A549 (cell line): Measurements from ENCODE around the gene TMF1.

Source experiments
- KDM1A ChIP-seq: fragments of 200-600 bp; sonication (generic); IDR thresholded peaks from 2 replicates; pipeline ENCODE4 v1.6.1; 2016; ENCODE audit warnings: low read depth, mild to moderate bottlenecking
- KDM5A ChIP-seq: fragments of 200-600 bp; sonication (generic); IDR thresholded peaks from 2 replicates; pipeline ENCODE4 v1.6.1; 2016; ENCODE audit warnings: antibody characterized with exemption, mild to moderate bottlenecking
- MAZ ChIP-seq: fragments of 150-350 bp; IDR thresholded peaks from 2 replicates; pipeline ENCODE4 v1.6.1; 2014; ENCODE audit warnings: antibody characterized with exemption, low read depth, low read length, borderline replicate concordance
- NR3C1 ChIP-seq: fragments of >200 bp; sonication (Bioruptor Twin); formaldehyde crosslinking; IDR thresholded peaks from 3 replicates; pipeline ENCODE4 v1.6.1; 2017
- POLR2A ChIP-seq: IDR thresholded peaks from 2 replicates; pipeline ENCODE4 v1.6.1; 2012; ENCODE audit warnings: mild to moderate bottlenecking, low read length
- RCOR1 ChIP-seq: fragments of 150-350 bp; IDR thresholded peaks from 2 replicates; pipeline ENCODE4 v1.6.1; 2014; ENCODE audit warnings: antibody characterized with exemption, low read length, low read depth
- REST ChIP-seq: fragments of 200-600 bp; sonication (generic); IDR thresholded peaks from 2 replicates; pipeline ENCODE4 v1.6.1; 2016; ENCODE audit warnings: antibody characterized with exemption, mild to moderate bottlenecking, moderate library complexity
- SMC3 ChIP-seq: fragments of >200 bp; sonication (Bioruptor Twin); formaldehyde crosslinking; IDR thresholded peaks from 3 replicates; pipeline ENCODE4 v1.6.1; 2018; ENCODE audit warnings: inconsistent platforms
- TFCP2L1 ChIP-seq: fragments of 250-450 bp; sonication (Bioruptor Pico); IDR thresholded peaks from 2 replicates; pipeline ENCODE4 v1.5.0; 2021; ENCODE audit warnings: mild to moderate bottlenecking
- USF2 ChIP-seq: fragments of 450-650 bp; IDR thresholded peaks from 2 replicates; pipeline ENCODE4 v1.6.1; 2014; ENCODE audit warnings: antibody characterized with exemption
- ZFP36 ChIP-seq: fragments of 450-650 bp; IDR thresholded peaks from 2 replicates; pipeline ENCODE4 v1.6.1; 2014; ENCODE audit warnings: borderline replicate concordance; ENCODE audit not compliant: partially characterized antibody
- TF ChIP-seq, protein P1 (sequence below): fragments of >200 bp; sonication (Bioruptor Twin); formaldehyde crosslinking; IDR thresholded peaks from 3 replicates; pipeline ENCODE4 v1.5.1; 2016
- TF ChIP-seq, protein P2 (sequence below): fragments of 250-450 bp; sonication (Bioruptor Pico); IDR thresholded peaks from 2 replicates; pipeline ENCODE4 v1.5.0; 2021; ENCODE audit warnings: mild to moderate bottlenecking, moderate library complexity, borderline replicate concordance
- TF ChIP-seq, protein P3 (sequence below): IDR thresholded peaks from 2 replicates; pipeline ENCODE4 v1.6.1; 2012

DNA sequence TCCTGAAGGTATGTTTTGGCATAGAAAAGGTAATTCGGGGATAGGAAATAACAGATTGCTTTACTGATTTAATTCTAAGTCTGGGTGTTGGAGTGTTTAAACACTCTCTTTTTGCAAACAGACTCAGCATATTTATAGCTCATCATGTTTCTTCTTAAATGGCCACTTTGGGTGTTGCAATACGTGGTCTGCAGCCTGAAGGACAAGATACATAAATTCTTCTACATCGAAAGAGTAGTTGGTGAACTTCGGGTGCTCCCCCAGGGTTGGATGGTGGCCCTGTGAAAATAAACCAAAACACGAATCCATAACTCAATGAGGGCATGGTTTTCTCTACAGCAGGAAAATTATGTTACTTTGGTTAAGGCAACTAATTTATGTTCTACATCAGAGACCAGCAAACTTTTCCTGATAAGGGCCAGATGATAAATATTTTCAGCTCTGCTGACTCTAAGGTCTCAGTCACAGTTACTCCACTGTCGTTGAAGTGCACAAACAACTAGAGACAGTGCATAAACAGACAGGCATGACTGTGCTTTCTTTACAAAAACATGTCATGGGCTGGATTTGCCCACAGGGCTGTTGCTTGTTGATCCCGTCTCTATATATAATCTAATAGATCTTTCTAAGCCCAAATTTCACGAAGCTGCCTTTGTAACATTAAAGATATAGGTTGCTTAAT, 74.5 kb downstream of the TMF1 start:
- TF ChIP-seq, protein P1, sequence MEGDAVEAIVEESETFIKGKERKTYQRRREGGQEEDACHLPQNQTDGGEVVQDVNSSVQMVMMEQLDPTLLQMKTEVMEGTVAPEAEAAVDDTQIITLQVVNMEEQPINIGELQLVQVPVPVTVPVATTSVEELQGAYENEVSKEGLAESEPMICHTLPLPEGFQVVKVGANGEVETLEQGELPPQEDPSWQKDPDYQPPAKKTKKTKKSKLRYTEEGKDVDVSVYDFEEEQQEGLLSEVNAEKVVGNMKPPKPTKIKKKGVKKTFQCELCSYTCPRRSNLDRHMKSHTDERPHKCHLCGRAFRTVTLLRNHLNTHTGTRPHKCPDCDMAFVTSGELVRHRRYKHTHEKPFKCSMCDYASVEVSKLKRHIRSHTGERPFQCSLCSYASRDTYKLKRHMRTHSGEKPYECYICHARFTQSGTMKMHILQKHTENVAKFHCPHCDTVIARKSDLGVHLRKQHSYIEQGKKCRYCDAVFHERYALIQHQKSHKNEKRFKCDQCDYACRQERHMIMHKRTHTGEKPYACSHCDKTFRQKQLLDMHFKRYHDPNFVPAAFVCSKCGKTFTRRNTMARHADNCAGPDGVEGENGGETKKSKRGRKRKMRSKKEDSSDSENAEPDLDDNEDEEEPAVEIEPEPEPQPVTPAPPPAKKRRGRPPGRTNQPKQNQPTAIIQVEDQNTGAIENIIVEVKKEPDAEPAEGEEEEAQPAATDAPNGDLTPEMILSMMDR: no peak
- TF ChIP-seq USF2 (no peak), MAZ (no peak), ZFP36 (no peak), KDM1A (no peak), NR3C1 (no peak), REST (no peak), TFCP2L1 (CRISPR knock-in tag) (no peak), RCOR1 (no peak), POLR2A (no peak), SMC3 (no peak), KDM5A (no peak)
- TF ChIP-seq, protein P2, sequence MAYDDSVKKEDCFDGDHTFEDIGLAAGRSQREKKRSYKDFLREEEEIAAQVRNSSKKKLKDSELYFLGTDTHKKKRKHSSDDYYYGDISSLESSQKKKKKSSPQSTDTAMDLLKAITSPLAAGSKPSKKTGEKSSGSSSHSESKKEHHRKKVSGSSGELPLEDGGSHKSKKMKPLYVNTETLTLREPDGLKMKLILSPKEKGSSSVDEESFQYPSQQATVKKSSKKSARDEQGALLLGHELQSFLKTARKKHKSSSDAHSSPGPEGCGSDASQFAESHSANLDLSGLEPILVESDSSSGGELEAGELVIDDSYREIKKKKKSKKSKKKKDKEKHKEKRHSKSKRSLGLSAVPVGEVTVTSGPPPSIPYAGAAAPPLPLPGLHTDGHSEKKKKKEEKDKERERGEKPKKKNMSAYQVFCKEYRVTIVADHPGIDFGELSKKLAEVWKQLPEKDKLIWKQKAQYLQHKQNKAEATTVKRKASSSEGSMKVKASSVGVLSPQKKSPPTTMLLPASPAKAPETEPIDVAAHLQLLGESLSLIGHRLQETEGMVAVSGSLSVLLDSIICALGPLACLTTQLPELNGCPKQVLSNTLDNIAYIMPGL (CRISPR knock-in tag): no peak
- TF ChIP-seq, protein P3, sequence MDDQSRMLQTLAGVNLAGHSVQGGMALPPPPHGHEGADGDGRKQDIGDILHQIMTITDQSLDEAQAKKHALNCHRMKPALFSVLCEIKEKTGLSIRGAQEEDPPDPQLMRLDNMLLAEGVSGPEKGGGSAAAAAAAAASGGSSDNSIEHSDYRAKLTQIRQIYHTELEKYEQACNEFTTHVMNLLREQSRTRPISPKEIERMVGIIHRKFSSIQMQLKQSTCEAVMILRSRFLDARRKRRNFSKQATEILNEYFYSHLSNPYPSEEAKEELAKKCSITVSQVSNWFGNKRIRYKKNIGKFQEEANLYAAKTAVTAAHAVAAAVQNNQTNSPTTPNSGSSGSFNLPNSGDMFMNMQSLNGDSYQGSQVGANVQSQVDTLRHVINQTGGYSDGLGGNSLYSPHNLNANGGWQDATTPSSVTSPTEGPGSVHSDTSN: no peak
